ENCODE results near the gene VPS26A.

DNA sequence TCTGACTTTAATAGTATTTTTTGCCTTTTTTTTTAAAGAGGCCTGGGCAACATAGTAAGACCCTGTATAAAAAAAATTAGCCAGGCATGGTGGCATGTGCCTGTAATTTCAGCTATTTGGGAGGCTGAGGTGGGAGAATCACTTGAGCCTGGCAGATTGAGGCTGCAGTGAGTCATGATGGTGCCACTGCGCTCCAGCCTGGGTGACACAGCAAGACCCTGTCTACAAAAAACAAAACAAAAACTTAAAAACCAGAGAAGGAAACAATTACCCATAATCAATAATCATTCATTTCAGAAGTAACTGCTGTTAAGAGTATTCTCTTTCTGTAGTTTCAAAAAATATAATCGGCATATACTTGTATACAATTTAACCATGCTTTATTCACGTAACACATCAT, 28.0 kb downstream of the VPS26A start:
- TF ChIP-seq CTCF (IDR thresholded peaks at IDR 0.05; ENCODE audit: poor library complexity) = no peak
- no peak for TF ChIP-seq EZH2 (IDR thresholded peaks at IDR 0.05; ENCODE audit: borderline replicate concordance)
- no peak for TF ChIP-seq EZH2phosphoT487 (IDR thresholded peaks at IDR 0.05; ENCODE audit: low read depth, severe bottlenecking, unreplicated experiment)

Data from hepatocyte (in vitro differentiated cells).